ENCODE measurements around the gene SMIM23.

Gene SMIM23

GRCh38 chr5:171813813-171814490 is 28.3 kb downstream of the SMIM23 start:
- Histone ChIP-seq H2AFZ (ENCODE audit: low read depth) (no peak overlapping the region), H3K79me2 (ENCODE audit: insufficient read depth, low read depth) (no peaks in the 10 kb centered on the region), H4K20me1 (ENCODE audit: insufficient read depth) (no peaks in the 10 kb centered on the region), H3K4me2 (no peak overlapping the region), H3K27me3 (ENCODE audit: insufficient read depth, low read depth) (no peaks in the 10 kb centered on the region), H3K9ac (no peak overlapping the region), H3K27ac (no peak overlapping the region), H3K4me1 (ENCODE audit: low read depth, poor library complexity, severe bottlenecking) (no peaks in the 10 kb centered on the region), H3K36me3 (ENCODE audit: insufficient read depth) (no peaks in the 10 kb centered on the region), H3K4me3 (IDR thresholded peaks at IDR 0.05; ENCODE audit: insufficient read depth, low read depth, low read length) (no peak overlapping the region)
- no peak for TF ChIP-seq CTCF (conservative IDR thresholded peaks at IDR 0.05; ENCODE audit: low read depth, low read length)

- no peak overlapping the region for H3K9ac ChIP-seq
- no peaks in the 10 kb centered on the region for H3K36me3 ChIP-seq (ENCODE audit: insufficient read depth)
- H3K4me1 ChIP-seq (ENCODE audit: low read depth, poor library complexity, severe bottlenecking): no peaks in the 10 kb centered on the region
- H3K4me3 ChIP-seq (IDR thresholded peaks at IDR 0.05; ENCODE audit: insufficient read depth, low read depth, low read length): no peak overlapping the region
- no peak for TF ChIP-seq CTCF (conservative IDR thresholded peaks at IDR 0.05; ENCODE audit: low read depth, low read length)
- no peak overlapping the region for H2AFZ ChIP-seq (ENCODE audit: low read depth)
- no peak overlapping the region for H3K27ac ChIP-seq
- H4K20me1 ChIP-seq (ENCODE audit: insufficient read depth): no peaks in the 10 kb centered on the region
- H3K27me3 ChIP-seq (ENCODE audit: insufficient read depth, low read depth): no peaks in the 10 kb centered on the region
- H3K79me2 ChIP-seq (ENCODE audit: insufficient read depth, low read depth): no peaks in the 10 kb centered on the region
- H3K4me2 ChIP-seq: no peak overlapping the region
Observed at GRCh38 chr5:171816666-171817065, 31.0 kb downstream of the SMIM23 start.

- peaks cover 6% of the 10 kb centered on the region for H3K4me1 ChIP-seq (ENCODE audit: low read depth, poor library complexity, severe bottlenecking)
- no peak overlapping the region for H3K9ac ChIP-seq
- no peaks in the 10 kb centered on the region for H3K36me3 ChIP-seq (ENCODE audit: insufficient read depth)
- no peaks in the 10 kb centered on the region for H4K20me1 ChIP-seq (ENCODE audit: insufficient read depth)
- H3K4me3 ChIP-seq (IDR thresholded peaks at IDR 0.05; ENCODE audit: insufficient read depth, low read depth, low read length): no peak overlapping the region
- no peak overlapping the region for H2AFZ ChIP-seq (ENCODE audit: low read depth)
- no peak for TF ChIP-seq CTCF (conservative IDR thresholded peaks at IDR 0.05; ENCODE audit: low read depth, low read length)
- H3K4me2 ChIP-seq: no peak overlapping the region
- H3K79me2 ChIP-seq (ENCODE audit: insufficient read depth, low read depth): no peaks in the 10 kb centered on the region
- H3K27ac ChIP-seq: no peak overlapping the region
- no peaks in the 10 kb centered on the region for H3K27me3 ChIP-seq (ENCODE audit: insufficient read depth, low read depth)
Observed at GRCh38 chr5:171820561-171820960, 34.9 kb downstream of the SMIM23 start.

- H4K20me1 ChIP-seq (ENCODE audit: insufficient read depth): no peaks in the 10 kb centered on the region
- H3K27me3 ChIP-seq (ENCODE audit: insufficient read depth, low read depth): no peaks in the 10 kb centered on the region
- no peak for TF ChIP-seq CTCF (conservative IDR thresholded peaks at IDR 0.05; ENCODE audit: low read depth, low read length)
- no peak overlapping the region for H3K27ac ChIP-seq
- H3K4me3 ChIP-seq (IDR thresholded peaks at IDR 0.05; ENCODE audit: insufficient read depth, low read depth, low read length): no peak overlapping the region
- H3K79me2 ChIP-seq (ENCODE audit: insufficient read depth, low read depth): no peaks in the 10 kb centered on the region
- no peak overlapping the region for H3K9ac ChIP-seq
- no peaks in the 10 kb centered on the region for H3K36me3 ChIP-seq (ENCODE audit: insufficient read depth)
- peaks cover 6% of the 10 kb centered on the region for H3K4me1 ChIP-seq (ENCODE audit: low read depth, poor library complexity, severe bottlenecking)
- H2AFZ ChIP-seq (ENCODE audit: low read depth): no peak overlapping the region
- H3K4me2 ChIP-seq: no peak overlapping the region
Observed at GRCh38 chr5:171821286-171821685, 35.7 kb downstream of the SMIM23 start.
